Left renal pelvis (tissue), 4 donors: ENCODE results near the gene POLR1D. TPM values are rescaled to one million over a fixed set of nuclear protein-coding genes. Genes with fewer than 3 reads are reported as not detected.

ENCODE experiments used
- DNase-seq, 4 donors: peaks; one replicate each; pipeline ENCODE4 v3.0.0-alpha.2; 2013; ENCODE audit warnings: low read depth in 4 of 4, low spot score in 3 of 4
- polyA plus RNA-seq, 4 donors: library from polyadenylated mRNA; unstranded; fragments of 120-200 nt; gene quantifications; one replicate each; pipeline ENCODE4 v1.2.1, GENCODE V29; 2013; ENCODE audit not compliant: insufficient read length in 4 of 4

POLR1D gene
- polyA plus RNA-seq, 4 donors, result 114 to 165 (median 117) TPM

DNA sequence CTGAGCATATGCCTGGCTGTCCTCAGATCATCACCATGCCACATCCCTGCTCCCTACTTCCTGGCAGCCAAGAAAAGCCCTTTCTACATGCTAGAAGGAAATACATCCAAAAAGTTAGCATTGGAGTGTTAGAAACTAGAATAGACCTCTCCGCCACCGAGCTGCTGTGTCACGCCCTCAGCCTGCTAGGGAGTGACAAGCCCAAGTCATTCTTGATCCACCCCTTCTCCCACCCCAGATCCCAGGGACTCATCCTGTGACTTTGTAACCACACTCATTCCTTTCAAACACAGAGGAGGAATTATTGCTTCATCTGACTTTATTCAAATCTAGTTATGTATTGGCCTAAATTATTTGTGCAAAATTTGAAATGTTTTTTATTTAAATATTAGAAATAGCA, 45.3 kb downstream of the POLR1D start:
- no peak for DNase-seq

DNA sequence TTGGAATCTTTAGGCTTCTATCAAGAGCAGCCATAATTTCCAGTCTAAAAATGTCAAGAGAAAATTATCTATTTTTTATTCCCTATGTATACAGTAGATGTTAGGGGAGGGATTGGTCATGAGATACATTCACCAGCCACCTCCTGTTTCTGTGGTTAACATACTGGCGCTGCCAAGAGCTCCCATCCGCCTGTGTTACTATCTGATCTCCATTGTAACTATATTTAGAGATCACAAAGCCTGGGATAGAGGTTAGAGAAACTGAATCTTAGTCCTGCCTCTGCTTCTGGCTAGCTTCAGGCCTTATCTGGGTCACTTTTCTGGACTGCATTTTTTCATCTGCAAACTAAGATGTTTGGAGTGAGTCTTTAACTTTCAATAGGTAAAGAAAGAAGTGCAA, 46.3 kb downstream of the POLR1D start:
- no peak for DNase-seq

DNA sequence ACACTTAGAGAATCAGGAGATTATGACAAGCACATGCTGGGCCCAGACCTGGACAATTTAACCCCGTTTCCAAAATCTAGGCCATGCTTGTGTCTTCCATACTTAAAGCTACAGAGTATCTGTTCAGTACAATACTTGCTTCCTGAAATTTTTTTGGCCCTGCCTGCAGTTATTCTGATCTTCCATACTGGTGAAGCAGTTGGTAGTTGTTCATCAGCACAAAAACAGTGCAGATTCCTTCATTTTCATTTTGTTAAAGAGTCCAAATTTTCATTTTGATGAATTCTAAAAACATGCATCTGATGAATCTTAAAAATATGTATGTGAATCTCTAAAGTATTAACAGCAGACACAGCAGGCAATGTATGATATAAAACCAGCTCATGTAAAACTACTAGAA, 49.2 kb downstream of the POLR1D start:
- no peak for DNase-seq

DNA sequence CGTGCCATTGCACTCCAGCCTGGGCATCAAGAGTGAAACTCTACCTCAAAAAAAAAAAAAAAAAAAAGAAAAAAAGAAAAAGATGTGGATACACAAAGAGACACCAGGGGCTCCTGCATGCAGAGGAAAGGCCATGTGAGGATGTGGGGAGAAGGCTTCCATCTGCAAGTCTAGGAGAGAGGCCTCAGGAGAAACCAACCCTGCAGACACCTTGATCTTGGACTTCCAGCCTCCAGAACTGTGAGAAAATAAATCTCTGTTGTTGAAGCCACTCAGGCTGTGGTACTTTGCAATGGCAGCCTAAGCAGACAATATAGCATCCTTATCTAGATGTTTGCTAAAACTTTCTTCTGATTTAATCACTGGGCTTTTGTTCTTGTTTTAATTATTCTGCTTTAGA, 50.3 kb downstream of the POLR1D start:
- DNase-seq, result no peak

Other genes with a start within 250 kb of the POLR1D start
- gene GTF3A, start 197.3 kb upstream of the POLR1D start, polyA plus RNA-seq, result 10 to 100 TPM; 79.0 to 94.7 (median 89.0) TPM
- gene MTIF3, start 171.3 kb upstream of the POLR1D start, polyA plus RNA-seq, result 10 to 100 TPM; 58.8 to 83.5 (median 79.8) TPM
- 10 to 100 TPM in 3 of 4 donors, 1 to 10 TPM in 1; 6.7 to 14.6 (median 12.8) TPM for gene LNX2, start 1.4 kb upstream of the POLR1D start, polyA plus RNA-seq
- not detected for gene GSX1, start 170.6 kb downstream of the POLR1D start, polyA plus RNA-seq